GM21576 (cell line): ENCODE results near the gene ZNF532.

ENCODE experiments used
- ATAC-seq: cut with Tn5 transposase; IDR thresholded peaks from one replicate; pipeline ENCODE4 v1.9.1; 2021; ENCODE audit warnings: mild to moderate bottlenecking, moderate library complexity; ENCODE audit not compliant: unreplicated experiment

Gene ZNF532

GRCh38 chr18:58975296-58975695, 110.6 kb downstream of the ZNF532 start:
- no peak for ATAC-seq

- no peak for ATAC-seq
Measured at GRCh38 chr18:58975781-58976180, 111.1 kb downstream of the ZNF532 start.

- no peak for ATAC-seq
Measured at GRCh38 chr18:58977223-58977622, 112.5 kb downstream of the ZNF532 start.

- ATAC-seq: no peak
Measured at GRCh38 chr18:58977801-58978200, 113.1 kb downstream of the ZNF532 start.

- no peak for ATAC-seq
Measured at GRCh38 chr18:58978916-58979315, 114.2 kb downstream of the ZNF532 start.

- no peak for ATAC-seq
Measured at GRCh38 chr18:58979615-58980014, 114.9 kb downstream of the ZNF532 start.

- ATAC-seq: no peak
Measured at GRCh38 chr18:58980991-58981390, 116.3 kb downstream of the ZNF532 start.

- ATAC-seq: no peak
Measured at GRCh38 chr18:58983260-58984155, 118.8 kb downstream of the ZNF532 start.

GRCh38 chr18:58988600-58988999, 123.9 kb downstream of the ZNF532 start:
- no peak for ATAC-seq

GRCh38 chr18:58989184-58989759, 124.6 kb downstream of the ZNF532 start:
- ATAC-seq: no peak

- ATAC-seq: no peak
Measured at GRCh38 chr18:58990720-58991119, 126.0 kb downstream of the ZNF532 start.

- ATAC-seq: peak; percentile 85
Measured at GRCh38 chr18:58991167-58991798, 126.6 kb downstream of the ZNF532 start.

- ATAC-seq: no peak
Measured at GRCh38 chr18:58992301-58993231, 127.9 kb downstream of the ZNF532 start.

GRCh38 chr18:58993260-58993659, 128.6 kb downstream of the ZNF532 start:
- ATAC-seq: no peak

- ATAC-seq: no peak
Measured at GRCh38 chr18:58995663-58996062, 131.0 kb downstream of the ZNF532 start.

GRCh38 chr18:58996131-58996641, 131.5 kb downstream of the ZNF532 start:
- ATAC-seq: no peak

GRCh38 chr18:58996696-58997095, 132.0 kb downstream of the ZNF532 start:
- ATAC-seq: no peak

- no peak for ATAC-seq
Measured at GRCh38 chr18:58997811-58998337, 133.2 kb downstream of the ZNF532 start.

- ATAC-seq: no peak
Measured at GRCh38 chr18:58998401-58999203, 133.9 kb downstream of the ZNF532 start.

GRCh38 chr18:59001166-59001565, 136.5 kb downstream of the ZNF532 start:
- no peak for ATAC-seq
